ENCODE data around the gene PICK1.
"Not testable (repeated sequence)": the region's sequence is repeated elsewhere in the genome, so short reads cannot be mapped to it uniquely, and the experiment has no call there.

PICK1 gene

GRCh38 chr22:38032681-38033521 is 24.3 kb upstream of the PICK1 start:
- no peaks in the 10 kb centered on the region for H3K36me3 ChIP-seq (ENCODE audit: control insufficient read depth, insufficient read depth, low read length)
- H3K4me1 ChIP-seq (ENCODE audit: control insufficient read depth, insufficient read depth, low read length, poor library complexity, severe bottlenecking) = peaks cover 30% of the 10 kb centered on the region
- no peaks in the 10 kb centered on the region for H3K9me3 ChIP-seq (ENCODE audit: control insufficient read depth, low read length)
- H3K27ac ChIP-seq (ENCODE audit: low read depth, low read length, severe bottlenecking) = no peak overlapping the region
- no peak overlapping the region for H3K4me3 ChIP-seq (ENCODE audit: extremely low read depth, insufficient read depth, low read length, poor library complexity, severe bottlenecking)
- 96 to 97% methylated on average over 15 to 17 of the region's 19 CpGs for WGBS, 2 experiments (ENCODE audit: insufficient coverage in 2 of 2)

GRCh38 chr22:38033522-38034277 is 23.5 kb upstream of the PICK1 start:
- WGBS, 2 experiments (ENCODE audit: insufficient coverage in 2 of 2) = 85 to 91% methylated on average over 16 to 25 of the region's 27 CpGs
- no peaks in the 10 kb centered on the region for H3K9me3 ChIP-seq (ENCODE audit: control insufficient read depth, low read length)
- H3K4me1 ChIP-seq (ENCODE audit: control insufficient read depth, insufficient read depth, low read length, poor library complexity, severe bottlenecking) = peaks cover 30% of the 10 kb centered on the region
- H3K4me3 ChIP-seq (ENCODE audit: extremely low read depth, insufficient read depth, low read length, poor library complexity, severe bottlenecking) = no peak overlapping the region
- H3K36me3 ChIP-seq (ENCODE audit: control insufficient read depth, insufficient read depth, low read length) = no peaks in the 10 kb centered on the region
- H3K27ac ChIP-seq (ENCODE audit: low read depth, low read length, severe bottlenecking) = peak overlapping the region; percentile 93

- peaks cover 30% of the 10 kb centered on the region for H3K4me1 ChIP-seq (ENCODE audit: control insufficient read depth, insufficient read depth, low read length, poor library complexity, severe bottlenecking)
- H3K27ac ChIP-seq (ENCODE audit: low read depth, low read length, severe bottlenecking) = peak overlapping the region; percentile 93
- H3K9me3 ChIP-seq (ENCODE audit: control insufficient read depth, low read length) = no peaks in the 10 kb centered on the region
- 22 to 23% methylated on average over 11 to 13 of the region's 15 CpGs for WGBS, 2 experiments (ENCODE audit: insufficient coverage in 2 of 2)
- no peak overlapping the region for H3K4me3 ChIP-seq (ENCODE audit: extremely low read depth, insufficient read depth, low read length, poor library complexity, severe bottlenecking)
- no peaks in the 10 kb centered on the region for H3K36me3 ChIP-seq (ENCODE audit: control insufficient read depth, insufficient read depth, low read length)
Observed at GRCh38 chr22:38034278-38034882, 22.8 kb upstream of the PICK1 start.

DNA sequence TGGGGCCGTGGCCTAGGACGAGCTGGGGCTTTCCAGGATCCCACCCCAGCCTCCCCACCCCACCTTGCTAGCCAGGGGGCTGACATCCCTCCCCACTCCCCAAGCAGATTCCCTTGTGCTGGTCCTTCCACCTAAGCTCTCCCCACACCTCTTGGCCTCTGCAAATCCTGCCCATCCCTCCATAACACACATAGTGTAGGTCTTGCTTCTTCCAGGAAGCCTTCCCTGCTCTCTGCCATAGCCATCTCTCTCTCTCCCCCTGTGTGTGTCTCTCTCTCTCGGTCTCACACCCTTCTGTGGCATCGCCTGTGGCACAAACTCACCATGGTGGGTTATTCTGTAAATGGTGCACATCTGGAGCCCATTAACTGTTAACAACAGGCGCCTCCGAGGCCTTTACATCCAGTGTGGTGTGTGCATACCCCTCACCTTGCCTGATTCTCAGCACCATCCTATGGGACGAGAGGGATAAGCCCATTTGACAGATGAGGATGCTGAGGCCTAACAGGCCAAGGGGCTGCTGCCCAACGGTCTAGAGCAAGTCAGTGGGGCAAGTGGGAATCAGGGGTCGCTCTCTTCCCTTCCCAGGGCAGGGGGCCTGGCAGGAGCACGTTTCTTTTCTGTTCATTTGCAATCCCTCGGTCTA is 22.2 kb upstream of the PICK1 start:
- 80 to 90% methylated on average over 5 to 8 of the region's 11 CpGs for WGBS, 2 experiments (ENCODE audit: insufficient coverage in 2 of 2)
- H3K4me3 ChIP-seq (ENCODE audit: extremely low read depth, insufficient read depth, low read length, poor library complexity, severe bottlenecking) = no peak overlapping the region
- H3K9me3 ChIP-seq (ENCODE audit: control insufficient read depth, low read length) = no peaks in the 10 kb centered on the region
- H3K36me3 ChIP-seq (ENCODE audit: control insufficient read depth, insufficient read depth, low read length) = no peaks in the 10 kb centered on the region
- peaks cover 30% of the 10 kb centered on the region for H3K4me1 ChIP-seq (ENCODE audit: control insufficient read depth, insufficient read depth, low read length, poor library complexity, severe bottlenecking)
- no peak overlapping the region for H3K27ac ChIP-seq (ENCODE audit: low read depth, low read length, severe bottlenecking)

DNA sequence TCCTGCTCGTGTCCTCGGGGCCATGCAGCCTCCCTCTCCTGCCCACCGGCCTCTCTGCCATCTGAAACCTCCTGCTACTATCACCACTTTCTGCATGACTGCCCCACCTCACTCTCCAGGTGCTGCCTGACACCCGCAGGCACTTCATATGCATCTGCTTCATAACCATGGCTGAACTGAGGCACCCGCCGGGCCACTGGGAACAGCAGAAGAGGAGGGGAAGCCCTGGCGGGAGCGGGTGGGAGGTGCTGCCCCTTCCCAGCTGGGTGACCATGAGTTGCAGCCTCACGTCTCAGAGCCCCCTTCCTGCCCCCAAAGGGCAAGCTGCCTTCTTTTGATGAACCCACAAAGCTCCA is 21.7 kb upstream of the PICK1 start:
- Histone ChIP-seq H3K4me1 (ENCODE audit: control insufficient read depth, insufficient read depth, low read length, poor library complexity, severe bottlenecking) (peaks cover 28% of the 10 kb centered on the region), H3K36me3 (ENCODE audit: control insufficient read depth, insufficient read depth, low read length) (no peaks in the 10 kb centered on the region), H3K9me3 (ENCODE audit: control insufficient read depth, low read length) (no peaks in the 10 kb centered on the region), H3K4me3 (ENCODE audit: extremely low read depth, insufficient read depth, low read length, poor library complexity, severe bottlenecking) (no peak overlapping the region), H3K27ac (ENCODE audit: low read depth, low read length, severe bottlenecking) (no peak overlapping the region)
- WGBS, 2 experiments (ENCODE audit: insufficient coverage in 2 of 2) = 90 to 95% methylated on average over 8 to 9 of the region's 9 CpGs

- Histone ChIP-seq H3K9me3 (ENCODE audit: control insufficient read depth, low read length) (no peaks in the 10 kb centered on the region), H3K4me3 (ENCODE audit: extremely low read depth, insufficient read depth, low read length, poor library complexity, severe bottlenecking) (no peak overlapping the region), H3K4me1 (ENCODE audit: control insufficient read depth, insufficient read depth, low read length, poor library complexity, severe bottlenecking) (peaks cover 26% of the 10 kb centered on the region), H3K36me3 (ENCODE audit: control insufficient read depth, insufficient read depth, low read length) (no peaks in the 10 kb centered on the region), H3K27ac (ENCODE audit: low read depth, low read length, severe bottlenecking) (no peak overlapping the region)
- WGBS, 2 experiments (ENCODE audit: insufficient coverage in 2 of 2) = 85 to 88% methylated on average over 7 to 8 of the region's 10 CpGs
Observed at GRCh38 chr22:38036392-38037062, 20.7 kb upstream of the PICK1 start.

DNA sequence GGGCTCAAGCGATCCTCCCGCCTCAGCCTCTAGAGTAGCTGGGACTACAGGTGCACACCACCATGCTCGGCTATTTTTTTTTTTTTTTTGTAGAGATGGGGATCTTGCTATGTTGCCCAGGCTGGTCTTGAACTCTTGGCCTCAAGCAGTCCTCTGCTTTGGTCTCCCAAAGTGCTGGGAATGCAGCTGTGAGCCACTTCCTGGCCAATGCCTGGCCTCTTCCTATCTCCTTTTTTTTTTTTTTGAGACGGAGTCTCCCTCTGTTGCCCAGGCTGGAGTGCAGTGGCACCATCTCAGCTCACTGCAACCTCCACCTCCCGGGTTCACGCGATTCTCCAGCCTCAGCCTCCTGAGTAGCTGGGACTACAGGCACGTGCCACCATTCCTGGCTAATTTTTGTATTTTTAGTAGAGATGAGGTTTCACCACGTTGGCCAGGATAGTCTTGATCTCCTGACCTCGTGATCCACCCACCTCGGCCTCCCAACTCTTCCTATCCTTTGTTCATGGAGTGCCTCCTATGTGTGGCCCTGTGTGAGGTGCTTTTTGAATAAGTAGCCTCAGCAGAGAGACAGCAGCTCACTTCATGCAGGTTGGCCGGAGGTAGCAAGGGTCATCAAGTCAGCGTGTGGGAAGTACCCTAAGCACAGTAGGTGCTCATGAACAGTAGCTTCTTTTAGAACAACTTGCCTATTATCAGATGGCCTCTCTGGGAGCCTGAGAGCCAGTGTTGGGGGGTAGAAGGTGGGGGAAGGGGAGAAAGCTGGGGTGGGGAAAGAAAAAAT is 19.6 kb upstream of the PICK1 start:
- H3K36me3 ChIP-seq (ENCODE audit: control insufficient read depth, insufficient read depth, low read length); H3K4me3 ChIP-seq (ENCODE audit: extremely low read depth, insufficient read depth, low read length, poor library complexity, severe bottlenecking); H3K27ac ChIP-seq (ENCODE audit: low read depth, low read length, severe bottlenecking); H3K9me3 ChIP-seq (ENCODE audit: control insufficient read depth, low read length): not testable (repeated sequence)
- peaks cover 26% of the 10 kb centered on the region for H3K4me1 ChIP-seq (ENCODE audit: control insufficient read depth, insufficient read depth, low read length, poor library complexity, severe bottlenecking)
- WGBS, 2 experiments (ENCODE audit: insufficient coverage in 2 of 2) = 95 to 97% methylated on average over 8 to 9 of the region's 13 CpGs

- H3K4me1 ChIP-seq (ENCODE audit: control insufficient read depth, insufficient read depth, low read length, poor library complexity, severe bottlenecking) = peaks cover 26% of the 10 kb centered on the region
- H3K9me3 ChIP-seq (ENCODE audit: control insufficient read depth, low read length) = no peaks in the 10 kb centered on the region
- H3K36me3 ChIP-seq (ENCODE audit: control insufficient read depth, insufficient read depth, low read length) = no peaks in the 10 kb centered on the region
- H3K4me3 ChIP-seq (ENCODE audit: extremely low read depth, insufficient read depth, low read length, poor library complexity, severe bottlenecking) = no peak overlapping the region
- WGBS, 2 experiments (ENCODE audit: insufficient coverage in 2 of 2) = 97% methylated on average over 10 to 17 of the region's 23 CpGs
- no peak overlapping the region for H3K27ac ChIP-seq (ENCODE audit: low read depth, low read length, severe bottlenecking)
Observed at GRCh38 chr22:38038426-38038825, 18.8 kb upstream of the PICK1 start.

DNA sequence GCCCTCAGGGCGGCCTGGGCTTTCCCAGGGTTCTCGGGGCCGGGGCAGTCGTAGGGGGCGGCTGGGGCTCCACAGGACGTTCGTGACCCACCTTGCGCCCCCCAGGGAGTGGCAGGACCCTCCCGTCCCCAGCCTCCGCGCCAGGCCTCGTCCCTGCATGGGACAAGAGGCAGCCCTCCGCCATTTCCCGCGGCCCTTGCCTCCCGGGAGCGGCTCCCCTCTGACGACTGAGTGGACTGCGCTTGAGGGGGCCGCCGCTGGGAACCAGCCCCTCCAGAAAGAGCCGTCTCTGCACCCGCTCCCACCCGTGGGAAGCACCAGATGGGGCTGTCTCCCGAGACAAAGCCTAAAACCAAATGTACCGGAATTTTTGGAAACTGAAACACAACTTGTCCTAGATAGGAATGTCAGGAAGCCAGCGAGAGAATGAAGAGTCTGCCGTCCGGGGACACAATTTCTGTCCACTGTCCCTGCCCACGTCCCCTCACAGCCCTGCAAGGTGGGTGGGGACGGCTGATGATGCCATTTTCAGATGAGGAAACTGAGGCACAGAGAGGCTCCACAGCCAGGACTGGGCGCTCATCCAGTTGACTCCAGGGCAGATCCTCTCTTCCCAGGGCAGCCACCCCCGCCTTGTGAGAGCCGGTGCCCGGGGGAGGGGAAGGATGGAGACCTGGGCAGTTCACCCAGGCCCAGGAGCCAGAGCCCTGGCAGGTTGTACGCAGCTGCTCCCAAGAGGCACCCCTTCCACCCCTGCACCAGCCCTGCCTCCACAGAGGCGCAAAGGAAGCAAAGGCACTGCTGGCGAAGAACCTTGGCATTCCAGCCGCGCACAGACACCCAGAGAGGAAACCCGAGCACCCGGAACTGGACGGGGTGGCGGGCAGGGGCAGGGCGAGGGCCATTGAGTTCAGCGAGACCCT is 18.1 kb upstream of the PICK1 start:
- Histone ChIP-seq H3K27ac (ENCODE audit: low read depth, low read length, severe bottlenecking) (no peak overlapping the region), H3K9me3 (ENCODE audit: control insufficient read depth, low read length) (no peaks in the 10 kb centered on the region), H3K36me3 (ENCODE audit: control insufficient read depth, insufficient read depth, low read length) (no peaks in the 10 kb centered on the region), H3K4me3 (ENCODE audit: extremely low read depth, insufficient read depth, low read length, poor library complexity, severe bottlenecking) (no peak overlapping the region), H3K4me1 (ENCODE audit: control insufficient read depth, insufficient read depth, low read length, poor library complexity, severe bottlenecking) (peaks cover 19% of the 10 kb centered on the region)
- 94 to 95% methylated on average over 41 to 44 of the region's 46 CpGs for WGBS, 2 experiments (ENCODE audit: insufficient coverage in 2 of 2)
